ENCODE results near the gene GRK2. TPM values are rescaled to one million over a fixed set of nuclear protein-coding genes. Genes with fewer than 3 reads are reported as not detected.
"Not testable (repeated sequence)": the region's sequence is repeated elsewhere in the genome, so short reads cannot be mapped to it uniquely, and the experiment has no call there.

Gene GRK2
- total and polyA plus RNA-seq, 12 donors = 26.4 to 159 (median 59.6) TPM

DNA sequence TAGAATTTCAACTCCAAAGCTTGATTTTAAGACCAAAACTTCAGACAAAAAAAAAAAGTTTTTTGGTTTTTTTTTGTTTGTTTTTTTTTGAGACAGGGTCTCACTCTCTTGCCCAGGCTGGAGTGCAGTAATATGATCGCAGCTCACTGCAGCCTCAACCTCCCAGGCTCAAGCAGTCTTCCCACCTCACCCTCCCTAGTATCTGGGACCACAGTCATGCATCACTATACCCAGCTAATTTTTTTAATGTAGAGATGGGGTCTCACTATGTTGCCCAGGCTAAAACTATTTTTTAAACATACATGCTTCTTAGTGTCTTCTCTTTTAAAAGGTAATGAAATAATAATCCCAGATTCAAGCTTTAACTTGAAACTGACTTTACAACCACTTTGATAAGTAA lies 35.4 kb upstream of the GRK2 start:
- H3K9me3 ChIP-seq (replicated peaks in 1 of 3) = no peaks in the 10 kb centered on the region
- DNase-seq = no peak
- H3K4me3 ChIP-seq = no peak overlapping the region
- intact Hi-C loops (cut with DNase I) = no loop called here
- no peak overlapping the region for H3K27ac ChIP-seq
- WGBS, 4 donors = 90 to 100% (median 98%) methylated on average over 1 of the region's 1 CpG
- H3K27me3 ChIP-seq = no peaks in the 10 kb centered on the region
- no peaks in the 10 kb centered on the region for H3K4me1 ChIP-seq (replicated peaks in 1 of 2)
- no peak for TF ChIP-seq POLR2A (IDR thresholded peaks at IDR 0.05)
- TF ChIP-seq, protein P1, sequence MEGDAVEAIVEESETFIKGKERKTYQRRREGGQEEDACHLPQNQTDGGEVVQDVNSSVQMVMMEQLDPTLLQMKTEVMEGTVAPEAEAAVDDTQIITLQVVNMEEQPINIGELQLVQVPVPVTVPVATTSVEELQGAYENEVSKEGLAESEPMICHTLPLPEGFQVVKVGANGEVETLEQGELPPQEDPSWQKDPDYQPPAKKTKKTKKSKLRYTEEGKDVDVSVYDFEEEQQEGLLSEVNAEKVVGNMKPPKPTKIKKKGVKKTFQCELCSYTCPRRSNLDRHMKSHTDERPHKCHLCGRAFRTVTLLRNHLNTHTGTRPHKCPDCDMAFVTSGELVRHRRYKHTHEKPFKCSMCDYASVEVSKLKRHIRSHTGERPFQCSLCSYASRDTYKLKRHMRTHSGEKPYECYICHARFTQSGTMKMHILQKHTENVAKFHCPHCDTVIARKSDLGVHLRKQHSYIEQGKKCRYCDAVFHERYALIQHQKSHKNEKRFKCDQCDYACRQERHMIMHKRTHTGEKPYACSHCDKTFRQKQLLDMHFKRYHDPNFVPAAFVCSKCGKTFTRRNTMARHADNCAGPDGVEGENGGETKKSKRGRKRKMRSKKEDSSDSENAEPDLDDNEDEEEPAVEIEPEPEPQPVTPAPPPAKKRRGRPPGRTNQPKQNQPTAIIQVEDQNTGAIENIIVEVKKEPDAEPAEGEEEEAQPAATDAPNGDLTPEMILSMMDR (IDR thresholded peaks at IDR 0.05) = no peak
- peaks cover 0 to 43% of the 10 kb centered on the region in 2 donors for H3K36me3 ChIP-seq (replicated peaks in 1 of 2)

DNA sequence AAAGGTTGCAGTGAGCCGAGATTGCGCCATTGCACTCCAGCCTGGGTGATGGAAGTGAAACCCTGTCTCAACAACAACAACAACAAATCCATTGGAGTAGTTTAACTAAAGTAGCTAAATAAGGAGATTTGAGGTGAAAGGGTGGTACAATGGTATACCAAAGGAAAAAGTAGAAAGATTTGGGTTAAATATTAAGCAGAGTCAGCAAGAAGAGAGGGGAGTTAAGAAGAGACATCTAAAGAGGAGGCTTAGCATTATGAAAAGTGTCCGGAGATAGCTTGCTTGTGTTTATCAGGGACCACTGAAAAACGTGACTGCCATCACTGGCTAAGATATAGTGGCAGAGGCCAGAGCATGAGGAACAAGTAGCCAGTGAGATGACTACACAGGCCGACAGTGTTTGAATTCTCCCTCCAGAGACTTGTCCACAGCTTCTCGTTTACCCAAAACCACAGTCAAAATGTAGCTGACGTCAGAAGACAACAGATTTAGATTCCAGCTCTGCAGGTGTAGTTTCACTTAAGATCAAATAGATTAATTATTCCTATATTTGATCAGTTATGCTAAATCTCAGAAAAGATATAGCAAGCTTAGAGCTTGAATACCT lies 32.6 kb upstream of the GRK2 start:
- Histone ChIP-seq H3K36me3 (replicated peaks in 1 of 2) (peaks cover 0 to 30% of the 10 kb centered on the region in 2 donors), H3K4me1 (replicated peaks in 1 of 2) (peaks cover 3 to 5% of the 10 kb centered on the region in 2 donors), H3K27me3 (no peaks in the 10 kb centered on the region), H3K27ac (no peak overlapping the region), H3K4me3 (no peak overlapping the region), H3K9me3 (replicated peaks in 1 of 3) (no peaks in the 10 kb centered on the region)
- WGBS, 4 donors = 82 to 91% (median 86%) methylated on average over 7 of the region's 7 CpGs
- TF ChIP-seq, protein P1 (IDR thresholded peaks at IDR 0.05) = no peak
- TF ChIP-seq POLR2A (IDR thresholded peaks at IDR 0.05) = no peak
- intact Hi-C loops (cut with DNase I) = no loop called here
- peak in 1 of 7 donors; percentile 3 for DNase-seq

DNA sequence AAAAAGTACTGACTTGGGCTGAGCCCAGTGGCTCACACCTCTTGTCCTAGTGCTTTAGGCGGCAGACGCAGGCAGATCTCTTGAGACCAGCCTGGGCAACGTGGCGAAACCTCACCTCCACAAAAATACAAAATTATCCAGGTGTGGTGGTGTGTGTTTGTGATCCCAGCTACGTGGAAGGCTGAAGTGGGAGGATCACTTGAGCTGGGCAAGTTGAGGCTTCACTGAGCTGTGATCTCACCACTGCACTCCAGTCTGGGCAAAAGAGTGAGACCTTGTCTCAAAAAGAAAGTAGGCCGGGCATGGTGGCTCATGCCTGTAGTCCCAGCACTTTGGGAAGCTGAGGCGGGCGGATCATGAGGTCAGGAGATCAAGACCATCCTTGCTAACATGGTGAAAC lies 31.7 kb upstream of the GRK2 start:
- H3K27ac ChIP-seq; intact Hi-C loops (cut with DNase I); H3K4me3 ChIP-seq; DNase-seq; H3K9me3 ChIP-seq (replicated peaks in 1 of 3); H3K27me3 ChIP-seq: not testable (repeated sequence)
- H3K4me1 ChIP-seq (replicated peaks in 1 of 2) = peaks cover 12 to 14% of the 10 kb centered on the region in 2 donors
- 90 to 96% (median 94%) methylated on average over 8 of the region's 8 CpGs for WGBS, 4 donors
- peaks cover 0 to 21% of the 10 kb centered on the region in 2 donors for H3K36me3 ChIP-seq (replicated peaks in 1 of 2)

DNA sequence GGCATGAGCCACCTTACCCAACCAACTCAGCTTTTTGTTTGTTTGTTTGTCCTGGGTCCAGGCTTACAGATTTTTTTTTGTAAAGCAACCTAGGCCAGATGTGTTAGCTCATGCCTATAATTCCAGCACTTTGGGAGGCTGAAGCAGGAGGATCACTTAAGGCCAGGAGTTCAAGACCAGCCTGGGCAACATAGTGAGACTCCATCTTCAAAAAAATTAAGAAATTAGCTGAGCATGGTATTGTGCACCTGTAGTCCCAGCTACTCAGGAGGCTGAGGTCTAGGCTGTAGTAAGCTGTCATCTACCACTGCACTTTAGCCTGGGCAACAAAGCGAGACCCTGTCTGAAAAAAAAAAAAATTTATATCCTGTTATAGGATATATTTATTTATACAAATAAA lies 28.7 kb upstream of the GRK2 start:
- Histone ChIP-seq H3K27me3 (no peaks in the 10 kb centered on the region), H3K4me3 (no peak overlapping the region), H3K36me3 (replicated peaks in 1 of 2) (no peaks in the 10 kb centered on the region), H3K9me3 (replicated peaks in 1 of 3) (no peaks in the 10 kb centered on the region), H3K27ac (no peak overlapping the region), H3K4me1 (replicated peaks in 1 of 2) (peaks cover 28 to 31% of the 10 kb centered on the region in 2 donors)
- intact Hi-C loops (cut with DNase I) = no loop called here
- WGBS, 4 donors = 88 to 100% (median 99%) methylated on average over 1 of the region's 1 CpG
- no peak for DNase-seq
- TF ChIP-seq, protein P1 (IDR thresholded peaks at IDR 0.05) = no peak
- no peak for TF ChIP-seq POLR2A (IDR thresholded peaks at IDR 0.05)

Measured in adrenal gland (tissue), 12 donors.